Peyer's patch (tissue), 4 donors: ENCODE data around the gene C4orf50. TPM values are rescaled to one million over a fixed set of nuclear protein-coding genes. Genes with fewer than 3 reads are reported as not detected.

Experiments used
- DNase-seq, 3 donors: peaks; one replicate each; pipeline ENCODE4 v3.0.0-alpha.2; 2017 to 2019
- H3K27ac ChIP-seq, 4 donors: fragments of 200-600 bp; sonication (generic); one replicate each; pipeline ENCODE4 v1.5.1; 2016 to 2019
- H3K27me3 ChIP-seq, 2 donors: fragments of 200-600 bp; sonication (generic); one replicate each; pipeline ENCODE4 v1.5.1; 2019
- H3K36me3 ChIP-seq, 3 donors: fragments of 200-600 bp; sonication (generic); one replicate each; pipeline ENCODE4 v1.5.1; 2016 to 2019
- H3K4me1 ChIP-seq, 4 donors: fragments of 200-600 bp; sonication (generic); one replicate each; pipeline ENCODE4 v1.5.1; 2016 to 2019
- H3K4me3 ChIP-seq, 4 donors: fragments of 200-600 bp; sonication (generic); 1 replicate in 3 of 4; 2 replicates in 1 of 4; pipeline ENCODE4 v1.5.1; 2016 to 2019; ENCODE audit warnings: mild to moderate bottlenecking in 1 of 4
- H3K9me3 ChIP-seq, 4 donors: fragments of 200-600 bp; sonication (generic); one replicate each; pipeline ENCODE4 v1.5.1; 2016 to 2019; ENCODE audit warnings: mild to moderate bottlenecking in 1 of 4
- CTCF ChIP-seq, 6 experiments: fragments of 450-650 bp in 4 of 6; fragments of 200-600 bp in 2 of 6; sonication (generic) in 1 of 6; IDR thresholded peaks; one replicate each; pipeline ENCODE4 v1.5.1; 2017 to 2019; ENCODE audit warnings: antibody characterized with exemption in 6 of 6, mild to moderate bottlenecking in 3 of 6, moderate library complexity in 1 of 6
- POLR2A ChIP-seq, 2 donors: fragments of 450-650 bp; IDR thresholded peaks; one replicate each; pipeline ENCODE4 v1.5.1; 2017; ENCODE audit warnings: antibody characterized with exemption in 2 of 2, mild to moderate bottlenecking in 2 of 2, moderate library complexity in 2 of 2
- total RNA-seq, 4 donors: library from RNA; depleted of rRNA; stranded (reverse); fragments of >200 nt; gene quantifications; one replicate each; pipeline ENCODE4 v1.1.0, GENCODE V29; 2016

The C4orf50 gene
- total RNA-seq, 4 donors from 2014 or later, result 0.19 to 0.83 (median 0.40) TPM; not detected in 1

GRCh38 chr4:5932035-5932568, 86.1 kb downstream of the C4orf50 start:
- no peak for DNase-seq
- no peak overlapping the region for H3K27ac ChIP-seq
- TF ChIP-seq CTCF (IDR thresholded peaks at IDR 0.05) (no peak), POLR2A (IDR thresholded peaks at IDR 0.05) (no peak)
- H3K36me3 ChIP-seq, result no peaks in the 10 kb centered on the region
- H3K4me1 ChIP-seq, result no peaks in the 10 kb centered on the region
- no peak overlapping the region for H3K4me3 ChIP-seq
- H3K9me3 ChIP-seq, result no peaks in the 10 kb centered on the region
- no peaks in the 10 kb centered on the region for H3K27me3 ChIP-seq

- TF ChIP-seq POLR2A (IDR thresholded peaks at IDR 0.05) (no peak), CTCF (IDR thresholded peaks at IDR 0.05) (no peak)
- no peaks in the 10 kb centered on the region for H3K36me3 ChIP-seq
- no peak overlapping the region for H3K4me3 ChIP-seq
- no peak for DNase-seq
- H3K9me3 ChIP-seq, result no peaks in the 10 kb centered on the region
- no peaks in the 10 kb centered on the region for H3K27me3 ChIP-seq
- H3K4me1 ChIP-seq, result no peaks in the 10 kb centered on the region
- H3K27ac ChIP-seq, result no peak overlapping the region
These were observed 86.7 kb downstream of the C4orf50 start for GRCh38 chr4:5931526-5931925.

GRCh38 chr4:5930876-5931275, 87.4 kb downstream of the C4orf50 start:
- H3K27ac ChIP-seq, result no peak overlapping the region
- no peaks in the 10 kb centered on the region for H3K9me3 ChIP-seq
- H3K4me3 ChIP-seq, result no peak overlapping the region
- TF ChIP-seq POLR2A (IDR thresholded peaks at IDR 0.05) (no peak), CTCF (IDR thresholded peaks at IDR 0.05) (no peak)
- no peaks in the 10 kb centered on the region for H3K4me1 ChIP-seq
- no peaks in the 10 kb centered on the region for H3K36me3 ChIP-seq
- no peaks in the 10 kb centered on the region for H3K27me3 ChIP-seq
- no peak for DNase-seq

GRCh38 chr4:5930456-5930855, 87.8 kb downstream of the C4orf50 start:
- Histone ChIP-seq H3K4me3 (no peak overlapping the region), H3K36me3 (no peaks in the 10 kb centered on the region), H3K9me3 (no peaks in the 10 kb centered on the region), H3K27ac (no peak overlapping the region), H3K4me1 (no peaks in the 10 kb centered on the region), H3K27me3 (no peaks in the 10 kb centered on the region)
- DNase-seq, result no peak
- TF ChIP-seq CTCF (IDR thresholded peaks at IDR 0.05) (no peak), POLR2A (IDR thresholded peaks at IDR 0.05) (no peak)

GRCh38 chr4:5928844-5929420, 89.3 kb downstream of the C4orf50 start:
- Histone ChIP-seq H3K36me3 (no peaks in the 10 kb centered on the region), H3K27me3 (no peaks in the 10 kb centered on the region), H3K9me3 (no peaks in the 10 kb centered on the region), H3K4me1 (no peaks in the 10 kb centered on the region), H3K27ac (no peak overlapping the region), H3K4me3 (no peak overlapping the region)
- no peak for DNase-seq
- TF ChIP-seq CTCF (IDR thresholded peaks at IDR 0.05), result no peak
- no peak for TF ChIP-seq POLR2A (IDR thresholded peaks at IDR 0.05)
